IMR-90 (cell line): Measurements from ENCODE around the gene BTC. TPM values are rescaled to one million over a fixed set of nuclear protein-coding genes. Genes with fewer than 3 reads are reported as not detected.

ENCODE experiments used
- ATAC-seq: fragments of 200-7000 bp; cut with Tn5 transposase; 2 replicates; pipeline ENCODE4 v1.9.1; 2020; ENCODE audit warnings: low read depth, mild to moderate bottlenecking, moderate library complexity
- BruUV-seq: library from RNA; stranded (reverse); fragments of 400-500 nt; replicated peaks from 2 replicates; lab custom pipeline; 2021; lab: Mats Ljungman, UMichigan
- CTCF ChIA-PET: fragments of 300-600 bp; formaldehyde crosslinking; extraction: SDS; loops from one replicate; lab custom pipeline; 2021; ENCODE audit warnings: antibody characterized with exemption; lab: Yijun Ruan, JAX
- POLR2A ChIA-PET: fragments of 300-600 bp; sonication (Branson Sonifier 250); formaldehyde crosslinking; loops from one replicate; lab custom pipeline; 2022; ENCODE audit warnings: antibody characterized with exemption; ENCODE audit not compliant: unreplicated experiment; lab: Charles Lee
- DNase-seq: peaks from one replicate; pipeline ENCODE4 v3.0.0; 2013
- H2AFZ ChIP-seq: replicated peaks from 2 replicates; pipeline ENCODE3; 2013; ENCODE audit warnings: low read length, mild to moderate bottlenecking; ENCODE audit not compliant: poor library complexity
- H2AK5ac ChIP-seq: 2 replicates; pipeline ENCODE4 v1.6.1; 2013; ENCODE audit warnings: low read depth, low read length, inconsistent platforms
- H2AK9ac ChIP-seq: replicated peaks from 2 replicates; pipeline ENCODE3; 2013; ENCODE audit warnings: mild to moderate bottlenecking, low read depth, low read length, moderate library complexity; ENCODE audit not compliant: poor library complexity
- H2BK120ac ChIP-seq: 2 replicates; pipeline ENCODE4 v1.6.1; 2013; ENCODE audit warnings: low read depth, low read length, inconsistent platforms
- H2BK15ac ChIP-seq: 3 replicates; pipeline ENCODE4 v1.6.1; 2013; ENCODE audit warnings: low read depth, low read length, inconsistent platforms
- H2BK20ac ChIP-seq: 2 replicates; pipeline ENCODE4 v1.6.1; 2013; ENCODE audit warnings: low read depth, mild to moderate bottlenecking, inconsistent platforms, low read length, moderate library complexity
- H2BK5ac ChIP-seq: 2 replicates; pipeline ENCODE4 v1.6.1; 2013; ENCODE audit warnings: mild to moderate bottlenecking, low read depth, low read length, inconsistent platforms; ENCODE audit not compliant: poor library complexity, severe bottlenecking
- H3K14ac ChIP-seq: replicated peaks from 2 replicates; pipeline ENCODE4 v1.6.1; 2013; ENCODE audit warnings: low read depth, low read length, inconsistent platforms
- H3K18ac ChIP-seq: 2 replicates; pipeline ENCODE4 v1.6.1; 2013; ENCODE audit warnings: low read depth, low read length, control low read depth
- H3K23ac ChIP-seq: 2 replicates; pipeline ENCODE4 v1.6.1; 2013; ENCODE audit warnings: low read depth, low read length, inconsistent platforms
- H3K27ac ChIP-seq: 2 replicates; pipeline ENCODE4 v1.5.1; 2013; ENCODE audit warnings: mild to moderate bottlenecking, control low read depth, low read length; ENCODE audit not compliant: insufficient read depth
- H3K27me3 ChIP-seq: 2 replicates; pipeline ENCODE4 v1.6.1; 2013; ENCODE audit warnings: low read length; ENCODE audit not compliant: control insufficient read depth, insufficient read depth
- H3K36me3 ChIP-seq: 2 replicates; pipeline ENCODE4 v1.6.1; 2013; ENCODE audit warnings: low read length, mixed read lengths; ENCODE audit not compliant: control insufficient read depth, insufficient read depth
- H3K4ac ChIP-seq: 2 replicates; pipeline ENCODE4 v1.6.1; 2013; ENCODE audit warnings: low read depth, low read length, inconsistent platforms
- H3K4me1 ChIP-seq: 2 replicates; pipeline ENCODE4 v1.6.1; 2013; ENCODE audit warnings: low read length, mixed read lengths; ENCODE audit not compliant: control insufficient read depth, insufficient read depth
- H3K4me2 ChIP-seq: 2 replicates; pipeline ENCODE4 v1.6.1; 2013; ENCODE audit warnings: low read depth, mild to moderate bottlenecking, control low read depth, low read length, moderate library complexity
- H3K4me3 ChIP-seq: 2 replicates; pipeline ENCODE4 v1.5.1; 2013; ENCODE audit warnings: low read depth, mild to moderate bottlenecking, control low read depth, low read length, moderate library complexity; ENCODE audit not compliant: insufficient read depth
- H3K56ac ChIP-seq: 2 replicates; pipeline ENCODE4 v1.6.1; 2013; ENCODE audit warnings: low read length, inconsistent platforms; ENCODE audit not compliant: insufficient read depth; ENCODE audit errors: extremely low read depth
- H3K79me1 ChIP-seq, 2 experiments: 2 replicates each; pipeline ENCODE4 v1.6.1; 2013; ENCODE audit warnings: low read length in 2 of 2, inconsistent platforms in 1 of 2, low read depth in 1 of 2
- H3K9ac ChIP-seq: 2 replicates; pipeline ENCODE4 v1.6.1; 2013; ENCODE audit warnings: low read depth, low read length, control low read depth
- H3K9me1 ChIP-seq: 2 replicates; pipeline ENCODE4 v1.6.1; 2013; ENCODE audit warnings: low read length, inconsistent platforms; ENCODE audit not compliant: insufficient read depth
- H3K9me3 ChIP-seq: 2 replicates; pipeline ENCODE4 v1.6.1; 2013; ENCODE audit warnings: low read length; ENCODE audit not compliant: control insufficient read depth, insufficient read depth
- H4K20me1 ChIP-seq: 2 replicates; pipeline ENCODE4 v1.6.1; 2013; ENCODE audit warnings: low read length, inconsistent platforms; ENCODE audit not compliant: insufficient read depth
- H4K5ac ChIP-seq: 2 replicates; pipeline ENCODE4 v1.6.1; 2013; ENCODE audit warnings: mild to moderate bottlenecking, low read depth, low read length, control low read depth
- H4K8ac ChIP-seq, 2 experiments: 2 replicates each; pipeline ENCODE4 v1.6.1; 2013; ENCODE audit warnings: low read depth in 2 of 2, low read length in 2 of 2, control low read depth in 1 of 2, inconsistent platforms in 1 of 2
- H4K91ac ChIP-seq: 2 replicates; pipeline ENCODE4 v1.6.1; 2013; ENCODE audit warnings: low read depth, low read length, inconsistent platforms; ENCODE audit not compliant: insufficient read depth
- CHD1 ChIP-seq: IDR thresholded peaks from 2 replicates; pipeline ENCODE4 v1.6.1; 2012; ENCODE audit warnings: low read depth, low read length, improper control_type of control experiment
- NFE2L2 ChIP-seq: fragments of 150-350 bp; IDR thresholded peaks from 2 replicates; pipeline ENCODE4 v1.6.1; 2016; ENCODE audit warnings: low read depth, mild to moderate bottlenecking, low read length
- RAD21 ChIP-seq: IDR thresholded peaks from 2 replicates; pipeline ENCODE4 v1.6.1; 2012; ENCODE audit warnings: low read length, improper control_type of control experiment
- WGBS, 2 experiments: methylation state at CpG; one replicate each; pipeline versions ENCODE4 v1.1.5 to v1.1.7; 2013; ENCODE audit warnings: missing lambda C conversion rate in 2 of 2; ENCODE audit not compliant: insufficient read length in 1 of 2; ENCODE audit errors: extremely low coverage in 2 of 2; 5-methylcytosine and 5-hydroxymethylcytosine counted together
- dilution Hi-C: fragments of 300-500 bp; cut with HindIII; formaldehyde crosslinking; loops from one replicate; pipeline ENCODE4 v1.14.3; 2018; ENCODE audit warnings: low sequenced_read_pairs; ENCODE audit not compliant: unreplicated experiment
- in situ Hi-C: fragments of 300-500 bp; cut with MboI; formaldehyde crosslinking; loops from 3 replicates; pipeline ENCODE4 v1.14.3; 2019; ENCODE audit warnings: low sequenced_read_pairs, inconsistent platforms, mixed read lengths
- intact Hi-C: fragments of 100-400 bp; cut with micrococcal nuclease; formaldehyde crosslinking; loops from 2 replicates; pipeline ENCODE4 v1.10.0; 2022
- polyA plus RNA-seq, 3 experiments: library from polyadenylated mRNA; depleted of rRNA; stranded (reverse); fragments of >200 nt; gene quantifications; 2 replicates each; pipeline ENCODE4 v1.2.3, GENCODE V29; 2012; ENCODE audit warnings: low replicate concordance in 1 of 3
- total RNA-seq: library from RNA; depleted of rRNA; stranded (reverse); fragments of >200 nt; gene quantifications from 2 replicates; pipeline ENCODE4 v1.2.3, GENCODE V29; 2012
- TF ChIP-seq, protein P1 (sequence below): fragments of 150-350 bp; IDR thresholded peaks from 2 replicates; pipeline ENCODE4 v1.6.1; 2017; ENCODE audit warnings: mild to moderate bottlenecking, antibody characterized with exemption, low read length, low read depth

Gene BTC
- total and polyA plus RNA-seq, 2 of the 4 experiments (the other 2 are of a cell fraction) = not detected

DNA sequence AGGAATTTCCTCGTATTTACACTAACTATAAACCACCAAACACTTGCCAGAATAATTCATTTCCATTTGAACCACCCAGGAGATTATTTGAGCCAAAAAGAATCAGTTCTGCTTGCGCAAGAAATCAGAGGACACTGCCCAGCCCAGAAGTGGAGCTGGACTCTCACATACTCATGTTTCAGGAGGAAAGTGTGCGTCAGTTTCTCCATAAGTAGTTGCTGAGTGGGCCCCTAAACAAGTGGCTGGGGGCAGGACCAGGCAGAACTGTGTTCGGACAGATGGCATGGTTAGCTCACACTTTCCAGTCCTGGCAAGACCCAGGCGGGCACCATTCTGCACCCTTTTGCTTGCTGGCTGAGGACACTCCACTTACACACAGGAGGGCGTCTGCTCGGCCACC is 38.8 kb downstream of the BTC start:
- no CpG with 5 or more reads among the region's 7 CpGs for WGBS, 2 experiments
- POLR2A ChIA-PET = no interaction called here
- in situ Hi-C loops = no loop called here

More for the DNA sequence above, 38.8 kb downstream of the BTC start:
- ATAC-seq (no peak), DNase-seq (no peak)
- Histone ChIP-seq H2AFZ (no peak overlapping the region), H4K91ac (no peak overlapping the region), H3K9me3 (no peaks in the 10 kb centered on the region), H3K4me3 (no peak overlapping the region), H2BK120ac (no peak overlapping the region), H3K9me1 (no peaks in the 10 kb centered on the region), H4K5ac (no peak overlapping the region), H3K27ac (no peak overlapping the region), H3K14ac (no peak overlapping the region), H2BK20ac (no peak overlapping the region), H3K27me3 (peaks cover 7% of the 10 kb centered on the region), H4K8ac (no peak overlapping the region), H3K23ac (no peak overlapping the region), H2AK5ac (no peak overlapping the region), H3K79me1 (no peaks in the 10 kb centered on the region), H3K4ac (no peak overlapping the region), H3K4me2 (no peak overlapping the region), H3K18ac (no peak overlapping the region), H2BK5ac (no peak overlapping the region), H3K36me3 (no peaks in the 10 kb centered on the region), H3K56ac (no peak overlapping the region), H3K9ac (no peak overlapping the region), H2AK9ac (no peak overlapping the region), H3K4me1 (no peaks in the 10 kb centered on the region), H4K20me1 (no peaks in the 10 kb centered on the region), H2BK15ac (no peak overlapping the region)
- no peak for TF ChIP-seq RAD21
- no peak for TF ChIP-seq CHD1
- TF ChIP-seq, protein P1, sequence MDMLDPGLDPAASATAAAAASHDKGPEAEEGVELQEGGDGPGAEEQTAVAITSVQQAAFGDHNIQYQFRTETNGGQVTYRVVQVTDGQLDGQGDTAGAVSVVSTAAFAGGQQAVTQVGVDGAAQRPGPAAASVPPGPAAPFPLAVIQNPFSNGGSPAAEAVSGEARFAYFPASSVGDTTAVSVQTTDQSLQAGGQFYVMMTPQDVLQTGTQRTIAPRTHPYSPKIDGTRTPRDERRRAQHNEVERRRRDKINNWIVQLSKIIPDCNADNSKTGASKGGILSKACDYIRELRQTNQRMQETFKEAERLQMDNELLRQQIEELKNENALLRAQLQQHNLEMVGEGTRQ = no peak
- no peak for TF ChIP-seq NFE2L2
- no TSS peak for BruUV-seq
- intact Hi-C loops (no loop called here), dilution Hi-C loops (no loop called here)
- CTCF ChIA-PET = no interaction called here
